NK-92 (cell line): Measurements from ENCODE around the gene CCL4.

Source experiments
- DNase-seq: peaks from one replicate; lab custom pipeline; 2025; ENCODE audit not compliant: unreplicated experiment; lab: John Stamatoyannopoulos, UW

The CCL4 gene

DNA sequence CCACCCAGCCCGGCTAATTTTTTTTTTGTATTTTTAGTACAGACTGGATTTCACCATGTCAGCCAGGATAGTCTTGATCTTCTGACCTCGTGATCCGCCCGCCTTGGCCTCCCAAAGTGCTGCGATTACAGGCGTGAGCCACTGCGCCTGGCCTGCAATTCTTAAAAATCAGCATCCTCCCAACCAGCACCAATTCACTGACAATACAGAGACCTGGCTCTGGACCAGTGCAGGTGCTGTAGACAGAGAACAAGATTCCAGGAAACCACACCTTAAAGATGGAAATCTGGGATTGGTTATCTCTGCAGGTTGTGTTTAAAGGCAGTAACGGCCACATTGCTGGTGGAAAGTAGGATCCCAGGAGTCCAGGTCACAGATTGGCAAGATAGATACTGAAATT, 39.2 kb downstream of the CCL4 start:
- no peak for DNase-seq

DNA sequence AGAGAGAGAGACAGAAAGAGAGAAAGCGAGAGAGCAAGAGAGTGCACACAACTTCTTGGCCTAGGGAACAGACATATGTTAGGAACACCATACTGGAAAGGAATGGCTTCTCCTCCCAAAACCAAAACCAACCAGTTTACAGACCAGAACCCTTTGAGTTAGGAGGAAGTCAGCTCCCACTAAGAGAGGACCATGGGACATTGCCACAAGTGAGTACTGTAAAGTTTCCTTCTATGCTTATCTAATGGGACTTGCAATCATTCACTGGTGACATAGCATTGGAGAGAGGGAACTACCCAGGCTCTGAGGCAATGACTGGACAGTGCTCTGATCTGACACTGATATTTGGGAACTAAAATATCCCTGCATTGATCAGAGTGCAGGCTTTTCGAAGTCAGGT, 40.4 kb downstream of the CCL4 start:
- DNase-seq, result no peak

DNA sequence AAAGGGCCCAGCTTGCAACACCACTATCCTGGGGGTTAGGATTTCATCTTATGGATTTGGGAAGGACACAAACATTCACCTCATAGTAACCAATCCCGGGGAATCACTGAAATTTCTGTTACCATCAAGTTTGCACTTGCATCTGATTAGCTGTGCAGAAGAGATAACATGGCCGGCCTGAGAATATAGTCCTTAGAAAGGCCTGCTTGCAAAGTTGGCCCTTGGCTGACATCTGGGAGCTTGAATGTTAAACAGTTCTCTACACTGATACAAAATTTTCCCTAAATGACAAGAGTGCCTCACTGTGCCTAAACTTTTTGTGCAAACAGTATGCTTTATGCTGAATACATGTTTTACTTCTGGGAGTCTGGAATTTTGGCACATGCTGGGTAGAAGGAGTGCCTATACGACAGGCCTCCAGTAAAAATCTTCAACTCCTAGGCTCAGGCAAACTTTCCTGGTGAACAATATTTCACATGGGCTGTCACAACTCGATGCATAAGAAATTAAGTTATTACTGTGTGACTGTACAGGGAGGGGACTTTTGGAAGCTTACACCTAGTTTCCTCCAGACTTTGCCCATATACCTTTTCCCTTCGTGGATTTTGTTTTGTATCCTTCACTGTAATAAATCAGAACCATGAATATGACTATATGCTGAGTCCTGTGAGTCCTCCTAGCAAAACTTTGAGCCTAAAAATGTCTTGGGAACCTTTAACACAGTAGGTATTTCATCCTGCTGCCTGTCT, 41.5 kb downstream of the CCL4 start:
- no peak for DNase-seq

DNA sequence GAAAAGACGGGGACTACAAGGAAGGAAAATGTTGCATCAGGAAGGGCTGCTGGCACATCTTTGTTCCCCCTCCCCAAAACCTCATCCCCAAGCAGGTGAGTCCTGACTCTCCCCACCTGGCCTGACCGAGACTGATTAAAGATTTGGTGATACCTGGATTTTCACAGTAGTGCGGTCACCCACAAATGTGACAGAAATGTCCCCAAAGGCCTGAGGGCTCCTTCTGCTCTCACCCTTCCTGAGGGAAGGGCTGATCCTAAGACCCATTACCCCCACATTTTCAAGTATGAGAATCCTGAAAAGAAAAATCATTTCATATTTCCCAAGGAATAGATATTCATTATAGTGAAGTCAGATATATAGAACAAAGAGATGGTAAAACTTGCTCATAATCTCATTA, 44.0 kb downstream of the CCL4 start:
- no peak for DNase-seq

DNA sequence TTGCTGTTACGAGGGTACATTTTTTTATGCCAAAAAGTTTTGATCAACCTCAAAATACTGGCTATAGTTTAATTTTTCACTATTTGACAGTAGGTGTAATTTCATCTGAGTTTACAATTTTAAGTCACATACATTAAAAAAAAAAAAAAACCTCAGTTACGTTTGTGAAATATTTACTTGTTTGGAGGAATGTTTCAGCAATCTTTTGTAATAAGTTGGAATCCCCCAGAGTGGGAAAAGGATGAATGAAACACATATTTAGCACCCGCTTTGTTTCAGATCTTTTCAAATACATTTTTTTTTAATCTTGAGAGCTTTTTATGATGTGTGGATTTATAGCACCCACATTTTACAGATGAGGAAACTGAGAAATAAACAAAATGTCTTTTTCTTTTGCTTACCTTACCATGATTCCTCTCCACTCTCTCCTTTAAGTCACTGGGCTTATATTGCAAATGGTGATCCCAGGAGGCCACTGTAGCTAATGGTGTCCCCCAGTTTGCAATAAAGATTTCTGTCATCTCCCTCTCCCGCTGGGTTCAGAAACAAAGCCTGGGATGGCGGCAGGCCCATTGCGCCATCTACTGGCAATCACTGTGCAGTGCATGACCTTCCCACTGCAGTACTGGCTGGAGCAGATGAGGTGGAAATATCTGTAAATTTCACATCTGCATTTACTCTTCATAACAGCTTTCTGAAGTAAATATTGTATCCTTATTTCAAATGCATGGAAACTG, 45.1 kb downstream of the CCL4 start:
- no peak for DNase-seq

DNA sequence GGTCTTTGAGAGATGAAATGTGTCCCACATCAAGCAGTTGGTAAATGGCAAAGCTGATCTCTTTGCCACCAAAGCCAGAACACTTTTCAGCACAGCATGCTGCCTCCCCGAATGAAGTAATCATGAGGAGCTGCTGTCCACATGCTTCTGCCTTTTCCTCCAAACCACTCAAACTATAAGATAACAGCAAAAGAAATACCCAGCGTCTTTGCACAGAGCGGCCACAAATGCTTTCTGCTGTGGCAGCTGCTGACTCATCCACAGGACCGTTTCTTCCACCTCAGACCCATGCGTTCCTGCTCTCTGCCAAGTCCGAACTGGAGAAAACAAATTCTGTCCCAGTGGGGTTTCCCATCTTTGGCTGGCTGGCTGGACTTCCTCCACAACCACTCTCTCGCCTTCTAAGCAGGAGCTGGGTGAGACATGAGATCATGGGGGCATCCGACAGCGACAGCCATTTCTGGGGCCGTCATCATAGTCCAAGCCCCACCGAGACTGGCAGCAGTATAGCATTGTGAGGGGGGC, 45.7 kb downstream of the CCL4 start:
- DNase-seq, result no peak

DNA sequence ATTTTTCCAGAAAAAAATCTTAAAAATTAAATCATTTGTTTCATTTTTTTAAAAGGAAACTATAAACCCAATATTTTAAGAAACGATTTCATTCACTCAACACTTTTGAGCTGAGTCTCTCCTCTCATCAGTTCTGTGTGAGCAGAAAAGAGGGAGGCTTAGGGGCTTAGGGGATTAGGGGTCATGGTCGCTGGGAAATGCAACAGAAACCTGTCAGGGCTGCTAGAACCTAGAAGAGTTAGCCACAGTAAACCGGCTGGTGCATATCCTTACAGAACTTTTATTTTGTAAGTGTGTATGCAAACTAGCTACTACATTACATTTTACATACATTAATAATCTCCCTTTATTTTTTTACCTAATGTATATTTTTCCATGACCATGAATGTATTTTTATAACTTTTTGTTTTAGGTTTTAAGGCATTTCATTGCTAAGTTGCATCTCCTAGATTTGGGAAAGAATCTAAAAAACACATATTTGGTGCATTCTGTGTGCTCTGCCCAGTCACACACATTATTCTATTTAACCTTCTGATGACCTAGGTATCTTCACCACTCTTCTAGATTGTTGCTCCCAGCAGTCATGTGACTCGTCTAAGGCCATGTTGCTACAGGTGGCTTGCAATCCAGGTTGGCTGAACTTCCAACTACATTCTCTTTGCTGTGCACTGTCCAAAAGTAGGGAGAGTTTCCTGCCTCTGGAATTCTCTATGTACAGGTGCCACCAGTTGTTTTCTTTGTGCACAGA, 48.4 kb downstream of the CCL4 start:
- no peak for DNase-seq

DNA sequence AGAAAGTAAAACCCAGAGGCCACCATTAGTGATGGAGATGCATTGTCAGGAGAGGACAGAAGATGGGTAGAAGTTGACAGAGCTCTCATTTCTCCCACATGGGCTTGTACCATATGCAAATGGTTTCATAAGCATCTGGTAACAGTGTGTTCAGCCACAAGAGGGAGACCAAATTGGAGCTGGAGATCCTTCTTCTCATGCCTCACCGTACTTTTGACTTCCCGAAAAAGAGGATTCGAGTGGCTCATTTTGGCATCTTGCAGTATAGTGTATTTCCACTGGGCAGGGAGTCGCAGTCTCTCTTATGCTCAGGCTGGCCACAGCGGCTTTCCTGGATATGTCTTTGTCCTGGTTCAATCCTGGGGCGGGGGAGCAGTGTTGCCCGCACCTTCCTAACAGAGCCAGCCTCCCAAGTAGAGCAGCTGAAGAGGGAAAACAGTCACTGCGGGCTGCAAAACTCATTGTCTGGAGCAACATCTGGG, 49.1 kb downstream of the CCL4 start:
- DNase-seq, result no peak

DNA sequence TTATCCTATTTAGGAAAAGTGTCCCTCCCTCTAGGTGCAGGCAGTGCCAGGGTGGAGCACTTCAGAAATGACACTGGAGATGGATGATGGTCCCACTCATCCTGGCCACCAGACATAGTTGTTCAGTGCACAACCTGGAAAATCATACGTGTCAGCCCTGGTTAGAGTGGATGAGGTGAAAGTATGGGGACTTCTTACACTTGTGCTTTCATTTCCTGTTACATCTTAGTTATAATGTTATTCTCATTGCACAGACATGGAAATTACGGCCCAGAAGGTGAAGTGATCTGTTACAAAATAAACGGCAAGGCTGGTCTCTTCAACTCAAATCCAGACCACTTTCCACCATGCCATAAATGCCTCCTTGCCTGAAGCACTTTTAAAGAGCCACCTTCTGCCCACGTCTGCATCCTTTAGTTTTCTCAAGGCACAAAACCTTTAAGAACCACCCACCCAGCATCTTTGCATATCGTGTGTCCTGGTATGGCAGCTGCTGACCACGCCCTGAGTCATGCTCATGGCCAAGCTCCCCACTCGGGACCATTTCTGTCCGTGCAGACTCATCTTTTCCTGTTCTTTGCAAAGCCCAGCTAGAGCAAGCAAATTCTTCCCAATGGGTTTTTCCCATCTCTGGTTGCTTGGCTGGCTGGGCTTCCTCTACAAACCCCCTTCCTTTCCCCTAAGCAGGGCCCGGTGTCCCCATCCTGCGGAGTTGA, 50.4 kb downstream of the CCL4 start:
- no peak for DNase-seq
